BE2C (cell line): ENCODE results near the gene C11orf91.

Experiments used
- DNase-seq: peaks from one replicate; pipeline ENCODE4 v3.0.0-alpha.2; 2020
- H3K27me3 ChIP-seq: fragments of 250-450 bp; sonication (Bioruptor Pico); 2 replicates; pipeline ENCODE4 v1.5.1; 2020; ENCODE audit warnings: mild to moderate bottlenecking
- H3K36me3 ChIP-seq: fragments of 250-450 bp; sonication (Bioruptor Pico); 2 replicates; pipeline ENCODE4 v1.5.1; 2020; ENCODE audit warnings: mild to moderate bottlenecking
- H3K4me1 ChIP-seq: fragments of 250-450 bp; sonication (Bioruptor Pico); 2 replicates; pipeline ENCODE4 v1.5.1; 2020
- H3K4me3 ChIP-seq: 2 replicates; pipeline ENCODE4 v1.5.1; 2011; ENCODE audit warnings: low read depth, low read length
- H3K9me3 ChIP-seq: fragments of 250-450 bp; sonication (Bioruptor Pico); 2 replicates; pipeline ENCODE4 v1.5.1; 2020
- TF ChIP-seq, protein P1 (sequence below): IDR thresholded peaks from 2 replicates; pipeline ENCODE4 v1.5.1; 2012; ENCODE audit warnings: mild to moderate bottlenecking, low read depth, low read length

C11orf91 gene

DNA sequence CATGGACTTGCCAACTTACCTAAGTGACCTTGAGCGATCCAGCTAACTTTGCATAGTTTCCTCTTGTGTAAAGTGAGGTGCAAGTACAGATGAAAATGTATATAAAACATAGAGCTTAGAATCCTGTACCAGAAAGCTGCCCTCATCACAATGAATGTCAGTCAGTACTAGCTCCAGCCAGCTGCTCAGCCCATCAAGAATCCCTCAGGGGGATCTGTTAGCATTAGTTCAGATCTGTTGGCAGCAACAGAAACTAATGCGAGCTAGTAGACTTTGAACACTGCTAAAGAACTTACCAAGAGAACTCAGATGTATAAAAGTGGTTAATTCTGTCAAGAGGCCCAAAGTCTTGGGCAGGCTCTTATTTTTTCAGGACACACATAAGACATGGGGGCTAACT is 6.3 kb upstream of the C11orf91 start:
- TF ChIP-seq, protein P1, sequence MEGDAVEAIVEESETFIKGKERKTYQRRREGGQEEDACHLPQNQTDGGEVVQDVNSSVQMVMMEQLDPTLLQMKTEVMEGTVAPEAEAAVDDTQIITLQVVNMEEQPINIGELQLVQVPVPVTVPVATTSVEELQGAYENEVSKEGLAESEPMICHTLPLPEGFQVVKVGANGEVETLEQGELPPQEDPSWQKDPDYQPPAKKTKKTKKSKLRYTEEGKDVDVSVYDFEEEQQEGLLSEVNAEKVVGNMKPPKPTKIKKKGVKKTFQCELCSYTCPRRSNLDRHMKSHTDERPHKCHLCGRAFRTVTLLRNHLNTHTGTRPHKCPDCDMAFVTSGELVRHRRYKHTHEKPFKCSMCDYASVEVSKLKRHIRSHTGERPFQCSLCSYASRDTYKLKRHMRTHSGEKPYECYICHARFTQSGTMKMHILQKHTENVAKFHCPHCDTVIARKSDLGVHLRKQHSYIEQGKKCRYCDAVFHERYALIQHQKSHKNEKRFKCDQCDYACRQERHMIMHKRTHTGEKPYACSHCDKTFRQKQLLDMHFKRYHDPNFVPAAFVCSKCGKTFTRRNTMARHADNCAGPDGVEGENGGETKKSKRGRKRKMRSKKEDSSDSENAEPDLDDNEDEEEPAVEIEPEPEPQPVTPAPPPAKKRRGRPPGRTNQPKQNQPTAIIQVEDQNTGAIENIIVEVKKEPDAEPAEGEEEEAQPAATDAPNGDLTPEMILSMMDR, result no peak
- Histone ChIP-seq H3K4me1 (no peaks in the 10 kb centered on the region), H3K9me3 (no peaks in the 10 kb centered on the region), H3K27me3 (no peaks in the 10 kb centered on the region), H3K36me3 (no peaks in the 10 kb centered on the region), H3K4me3 (no peak overlapping the region)
- DNase-seq, result no peak

DNA sequence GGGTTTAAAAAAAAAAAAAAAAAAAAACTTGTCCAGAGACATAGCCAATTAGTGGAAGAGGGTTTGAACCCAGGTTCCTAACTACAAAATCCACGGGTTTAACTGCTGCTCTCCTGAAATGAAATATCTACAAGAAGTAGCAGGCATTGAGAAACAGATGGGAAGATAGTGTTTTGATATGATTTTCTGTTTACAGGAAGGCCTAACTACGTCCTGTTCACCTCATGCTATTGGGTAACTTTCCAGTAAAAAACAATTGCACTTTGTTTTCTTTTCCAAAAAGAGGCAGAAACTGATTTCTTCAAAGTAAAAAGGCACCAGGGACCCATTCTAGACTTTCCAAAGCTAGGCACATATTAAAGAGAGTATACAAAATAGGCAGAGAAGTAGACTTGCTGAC is 5.9 kb upstream of the C11orf91 start:
- no peaks in the 10 kb centered on the region for H3K27me3 ChIP-seq
- no peaks in the 10 kb centered on the region for H3K9me3 ChIP-seq
- no peaks in the 10 kb centered on the region for H3K4me1 ChIP-seq
- no peak for DNase-seq
- TF ChIP-seq, protein P1, result no peak
- H3K4me3 ChIP-seq, result no peak overlapping the region
- H3K36me3 ChIP-seq, result no peaks in the 10 kb centered on the region

DNA sequence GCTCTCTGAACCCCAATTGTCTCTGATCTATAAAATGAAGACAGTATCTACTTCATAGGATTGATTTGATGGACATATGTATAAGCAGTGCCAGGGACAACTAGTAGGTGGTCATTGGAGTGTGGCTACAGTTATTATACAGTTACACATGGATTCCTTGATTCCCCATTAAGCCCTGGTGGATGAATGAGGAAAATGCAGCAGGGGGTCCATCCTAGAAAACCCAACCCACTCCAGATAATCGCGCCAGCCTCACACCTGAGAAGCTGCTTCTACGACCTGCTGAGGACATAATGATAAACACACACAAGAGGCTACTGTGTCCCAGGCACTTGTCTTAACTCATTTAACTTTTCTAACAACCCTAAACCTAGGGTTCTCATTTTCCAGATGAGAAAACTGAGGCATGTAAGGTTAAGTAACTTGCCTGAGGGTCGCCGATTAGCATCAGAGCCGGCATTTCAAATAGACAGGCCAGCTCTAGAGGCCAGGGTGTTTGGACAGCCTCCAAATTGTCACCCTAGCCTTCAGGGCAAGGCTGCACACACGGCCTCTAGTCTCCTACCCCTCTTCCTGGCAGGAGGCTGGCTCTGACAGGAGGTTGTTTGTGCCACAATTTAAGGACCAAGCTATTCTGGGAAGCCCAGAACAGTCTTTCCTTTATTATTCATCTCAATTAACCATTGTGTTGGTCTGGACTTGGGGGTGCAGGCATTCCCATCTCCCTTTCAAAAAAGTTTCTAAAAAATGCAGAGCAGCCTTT is 3.8 kb upstream of the C11orf91 start:
- Histone ChIP-seq H3K36me3 (no peaks in the 10 kb centered on the region), H3K4me3 (no peak overlapping the region), H3K27me3 (no peaks in the 10 kb centered on the region), H3K4me1 (no peaks in the 10 kb centered on the region), H3K9me3 (no peaks in the 10 kb centered on the region)
- TF ChIP-seq, protein P1, result no peak
- DNase-seq, result no peak

DNA sequence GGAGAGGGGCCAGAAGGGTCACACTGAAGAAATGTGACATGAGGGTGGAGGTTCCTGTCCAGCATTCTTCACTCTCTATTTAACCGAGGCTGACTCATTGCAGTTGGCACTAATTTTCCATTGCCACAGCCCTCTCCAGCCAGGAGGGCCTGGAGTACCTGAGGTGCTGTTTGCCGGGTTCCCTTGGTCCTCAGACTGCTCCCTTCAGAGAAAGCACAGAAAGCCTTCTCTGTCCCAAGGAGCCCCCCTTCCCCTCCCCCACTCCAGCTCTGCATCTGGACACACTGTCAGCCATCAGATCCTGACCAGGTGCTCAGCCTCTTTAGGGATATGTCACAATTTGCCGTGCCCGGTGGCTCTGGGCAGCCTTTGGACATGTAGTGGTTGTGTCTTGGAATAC is 3.2 kb upstream of the C11orf91 start:
- Histone ChIP-seq H3K9me3 (no peaks in the 10 kb centered on the region), H3K27me3 (no peaks in the 10 kb centered on the region), H3K36me3 (no peaks in the 10 kb centered on the region), H3K4me3 (no peak overlapping the region), H3K4me1 (no peaks in the 10 kb centered on the region)
- TF ChIP-seq, protein P1, result no peak
- DNase-seq, result no peak

DNA sequence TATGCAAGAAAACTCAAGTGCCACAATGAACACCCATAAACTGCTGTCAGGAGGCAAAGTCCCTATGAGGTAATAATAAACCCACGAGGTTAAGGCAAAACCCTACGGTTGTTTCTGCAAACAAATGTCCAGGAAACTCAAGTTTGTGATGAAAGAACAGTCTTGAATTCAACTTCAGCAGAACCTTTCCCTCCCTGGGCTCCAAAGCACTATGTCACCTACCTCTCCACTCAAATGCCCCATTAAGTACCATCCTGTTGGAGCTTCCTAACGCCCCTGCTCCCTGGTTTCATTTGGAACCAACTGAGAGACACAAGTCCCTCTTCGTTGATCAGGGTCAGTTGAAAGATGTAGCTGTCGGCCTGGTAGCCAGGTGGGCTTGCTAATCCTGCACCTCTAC is 2.6 kb upstream of the C11orf91 start:
- Histone ChIP-seq H3K9me3 (no peaks in the 10 kb centered on the region), H3K4me1 (no peaks in the 10 kb centered on the region), H3K27me3 (no peaks in the 10 kb centered on the region), H3K36me3 (no peaks in the 10 kb centered on the region), H3K4me3 (no peak overlapping the region)
- TF ChIP-seq, protein P1, result no peak
- no peak for DNase-seq
